Heart left ventricle (tissue), 16 donors: ENCODE results near the gene MESP2. TPM values are rescaled to one million over a fixed set of nuclear protein-coding genes. Genes with fewer than 3 reads are reported as not detected.
A peak's percentile ranks its signal among the peaks of the same experiment; 100 is the strongest.
"Not testable (repeated sequence)": the region's sequence is repeated elsewhere in the genome, so short reads cannot be mapped to it uniquely, and the experiment has no call there.

Experiments used
- ATAC-seq, 4 donors: fragments of 200-7000 bp; cut with Tn5 transposase; one replicate each; pipeline ENCODE4 v1.9.1; 2020 to 2022; ENCODE audit warnings: moderate library complexity in 4 of 4, mild to moderate bottlenecking in 3 of 4, moderate number of reproducible peaks in 1 of 4
- DNase-seq, 5 donors: peaks; one replicate each; pipeline ENCODE4 v3.0.0-alpha.2; 2020
- H3K27ac ChIP-seq, 12 donors: fragments of 200-600 bp; sonication (generic) in 4 of 12; one replicate each; pipeline versions ENCODE4 v1.5.0 to v1.8.0; 2016 to 2022; ENCODE audit warnings: mild to moderate bottlenecking in 2 of 12
- H3K27me3 ChIP-seq, 9 donors: fragments of 200-600 bp; sonication (generic) in 2 of 9; one replicate each; pipeline versions ENCODE4 v1.5.1 to v1.8.0; 2016 to 2022; ENCODE audit warnings: mild to moderate bottlenecking in 3 of 9
- H3K36me3 ChIP-seq, 9 donors: fragments of 200-600 bp; sonication (generic) in 2 of 9; one replicate each; pipeline versions ENCODE4 v1.5.0 to v1.8.0; 2018 to 2022; ENCODE audit warnings: mild to moderate bottlenecking in 2 of 9
- H3K4me1 ChIP-seq, 12 donors: fragments of 200-600 bp; sonication (generic) in 4 of 12; one replicate each; pipeline versions ENCODE4 v1.5.0 to v1.8.0; 2016 to 2022; ENCODE audit warnings: mild to moderate bottlenecking in 3 of 12
- H3K4me3 ChIP-seq, 12 donors: fragments of 200-600 bp; sonication (generic) in 4 of 12; one replicate each; pipeline versions ENCODE4 v1.5.0 to v1.8.0; 2017 to 2022; ENCODE audit warnings: mild to moderate bottlenecking in 9 of 12, moderate library complexity in 4 of 12
- H3K9me3 ChIP-seq, 12 donors: fragments of 200-600 bp; sonication (generic) in 4 of 12; one replicate each; pipeline versions ENCODE4 v1.5.0 to v1.8.0; 2016 to 2022; ENCODE audit warnings: mild to moderate bottlenecking in 1 of 12
- CTCF ChIP-seq, 12 donors: fragments of 200-600 bp; sonication (generic) in 4 of 12; IDR thresholded peaks; one replicate each; pipeline versions ENCODE4 v1.5.0 to v1.8.0; 2018 to 2022; ENCODE audit warnings: antibody characterized with exemption in 12 of 12, mild to moderate bottlenecking in 5 of 12
- POLR2A ChIP-seq, 2 donors: fragments of 450-650 bp; IDR thresholded peaks; one replicate each; pipeline ENCODE4 v1.6.1; 2017; ENCODE audit warnings: antibody characterized with exemption in 2 of 2, mild to moderate bottlenecking in 2 of 2, moderate library complexity in 2 of 2
- WGBS, 4 donors: extraction: QIAGEN DNeasy Blood & Tissue Kit in 2 of 4; methylation state at CpG; one replicate each; pipeline versions ENCODE4 v1.1.5 to v1.1.7; 2013 to 2018; 5-methylcytosine and 5-hydroxymethylcytosine counted together
- intact Hi-C, 10 donors: fragments of 100-400 bp; cut with DNase I; formaldehyde crosslinking; loops; one replicate each; pipeline versions ENCODE4 v1.11.1 to v1.14.2; 2022
- polyA plus RNA-seq, 2 donors: library from polyadenylated mRNA; stranded (reverse); fragments of 200-250 nt; gene quantifications; one replicate each; pipeline ENCODE4 v1.2.3, GENCODE V29; 2013
- total RNA-seq, 9 donors: library from RNA; depleted of rRNA in 2 of 9; stranded (reverse); fragments of >200 nt in 2 of 9; fragmentation: NEBNext Ultra II Directional in 3 of 9; extraction: Animal tissue kit (Norgen Biotek cat#: 25700) in 3 of 9; gene quantifications; one replicate each; pipeline versions ENCODE4 v1.1.0 to v1.2.4, GENCODE V29; 2016 to 2023
- donor health status: ischemic (EF 13 %, LVEDD 7.1; RV severe dilation, severe dysfunction).
- donor health status: healthy with polysubstance abuse.
- donor health status: DM: no; HTN: yes; CAD: no.
- donor health status: DM: no; HTN: no; CAD: no.
- donor health status: ischemic (EF 25% LVEDD 6.9; RV normal size, moderate dysfunction).
- donor health status: ischemic (EF 25% LVEDD 5.7; RV mildly dilated, moderate dysfunction).
- donor health status: healthy.
- donor health status: DM: yes; HTN: yes; CAD: no.
- donor health status: ischemic (EF 35%, LVEDD 5.7; RV mildly dilated, moderate dysfunction).
- donor health status: nonischemic (EF 11% LVEDD 7.7; RV severe dilation, severe dysfunction).
- donor health status: DM: yes; HTN: yes; CAD: no.
- donor health status: PGD.
- donor health status: ischemic (EF 29% LVEDD 5.4; RV normal size, mild dysfunction).
- donor health status: nonischemic (EF 23%, LVEDD 6.1; RV moderate dilation, normal function).

The MESP2 gene
- total and polyA plus RNA-seq, 11 donors = 0.16 to 0.65 (median 0.58) TPM; not detected in 7

GRCh38 chr15:89781891-89782618 is 5.9 kb downstream of the MESP2 start:
- peak in 1 of 4 donors; percentile 42 for ATAC-seq
- 77 to 81% (median 80%) methylated on average over 15 of the region's 15 CpGs for WGBS, 4 donors

DNA sequence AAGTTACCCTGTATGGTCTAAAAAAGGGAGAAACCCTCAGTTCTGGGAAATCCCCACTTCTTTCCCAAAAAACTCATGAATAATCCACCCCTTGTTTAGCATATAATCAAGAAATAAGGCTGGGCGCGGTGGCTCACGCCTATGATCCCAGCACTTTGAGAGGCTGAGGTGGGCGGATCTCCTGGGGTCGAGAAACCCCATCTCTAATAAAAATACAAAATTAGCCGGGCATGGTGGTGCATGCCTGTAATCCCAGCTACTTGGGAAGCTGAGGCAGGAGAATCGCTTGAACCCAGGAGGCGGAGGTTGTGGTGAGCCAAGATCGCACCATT is 6.5 kb downstream of the MESP2 start:
- not testable (repeated sequence) for H3K27me3 ChIP-seq, H3K9me3 ChIP-seq, H3K36me3 ChIP-seq, H3K4me3 ChIP-seq, DNase-seq, ATAC-seq, H3K27ac ChIP-seq
- WGBS, 4 donors = 84 to 92% (median 89%) methylated on average over 9 of the region's 9 CpGs
- peaks cover 0 to 26% (median 0%) of the 10 kb centered on the region in 12 donors for H3K4me1 ChIP-seq
- intact Hi-C loops = loop anchor here in 1 of 10 donors (5.0 kb wide), 1 partner anchor 40 kb away; no protein-coding TSS in a partner anchor

More at GRCh38 chr15:89781891-89782618, 5.9 kb downstream of the MESP2 start:
- Histone ChIP-seq H3K9me3 (peaks cover 0 to 6% (median 0%) of the 10 kb centered on the region in 12 donors), H3K27ac (peak overlapping the region in 1 of 12 donors; percentile 24), H3K36me3 (peaks cover 0 to 10% (median 0%) of the 10 kb centered on the region in 9 donors), H3K4me1 (peaks cover 0 to 31% (median 0%) of the 10 kb centered on the region in 12 donors), H3K27me3 (no peaks in the 10 kb centered on the region), H3K4me3 (no peak overlapping the region)
- no peak for TF ChIP-seq POLR2A (IDR thresholded peaks at IDR 0.05)
- intact Hi-C loops = loop anchor here in 1 of 10 donors (5.0 kb wide), 1 partner anchor 40 kb away; no protein-coding TSS in a partner anchor
- no peak for DNase-seq

DNA sequence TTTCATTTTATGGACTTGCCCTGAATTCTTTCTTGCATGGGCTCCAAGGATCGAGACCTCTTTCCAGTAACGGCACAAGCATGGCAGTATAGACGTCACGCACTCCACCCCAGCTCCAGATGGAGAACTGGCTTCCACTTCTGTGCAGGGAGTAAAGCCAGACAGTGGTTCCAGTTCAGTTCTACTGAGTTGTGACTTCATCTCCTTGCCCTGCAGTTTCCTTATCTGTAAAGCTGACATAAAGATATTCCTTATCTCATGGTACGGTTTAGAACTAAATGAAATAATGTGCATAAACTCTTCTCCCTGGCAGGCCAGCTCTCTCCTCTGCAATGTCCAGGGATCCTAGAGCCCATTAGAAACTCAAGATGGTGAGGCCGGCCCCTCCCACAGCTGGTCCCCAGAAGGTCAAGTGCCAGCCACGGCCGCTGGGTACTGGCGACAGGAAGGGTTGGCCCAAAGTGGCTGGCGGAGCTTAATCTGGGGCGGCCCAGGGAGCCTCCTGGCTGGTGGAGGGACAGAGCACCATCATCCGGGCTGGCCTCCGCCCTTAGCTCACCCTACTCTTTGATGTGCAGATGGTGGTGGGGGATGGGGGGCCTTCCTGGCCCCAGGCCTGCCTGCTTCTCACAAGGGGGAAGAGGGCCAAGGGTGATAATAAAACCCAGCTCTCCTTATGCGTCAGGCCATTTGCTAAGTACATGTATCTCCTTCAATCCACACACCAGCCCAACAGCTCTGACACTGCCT is 7.2 kb downstream of the MESP2 start:
- WGBS, 4 donors = 66 to 71% (median 69%) methylated on average over 12 to 14 of the region's 14 CpGs
- H3K27ac ChIP-seq = no peak overlapping the region
- TF ChIP-seq POLR2A (IDR thresholded peaks at IDR 0.05) (no peak), CTCF (IDR thresholded peaks at IDR 0.05) (no peak)
- H3K27me3 ChIP-seq = no peaks in the 10 kb centered on the region
- ATAC-seq (peak in 2 of 4 donors; percentile 29 to 32), DNase-seq (no peak)
- H3K36me3 ChIP-seq = peaks cover 0 to 16% (median 0%) of the 10 kb centered on the region in 9 donors
- peaks cover 0 to 26% (median 0%) of the 10 kb centered on the region in 12 donors for H3K4me1 ChIP-seq
- H3K9me3 ChIP-seq = peaks cover 0 to 17% (median 3%) of the 10 kb centered on the region in 12 donors
- H3K4me3 ChIP-seq = no peak overlapping the region
- intact Hi-C loops = loop anchor here in 1 of 10 donors (5.0 kb wide), 1 partner anchor 39 kb away; no protein-coding TSS in a partner anchor

DNA sequence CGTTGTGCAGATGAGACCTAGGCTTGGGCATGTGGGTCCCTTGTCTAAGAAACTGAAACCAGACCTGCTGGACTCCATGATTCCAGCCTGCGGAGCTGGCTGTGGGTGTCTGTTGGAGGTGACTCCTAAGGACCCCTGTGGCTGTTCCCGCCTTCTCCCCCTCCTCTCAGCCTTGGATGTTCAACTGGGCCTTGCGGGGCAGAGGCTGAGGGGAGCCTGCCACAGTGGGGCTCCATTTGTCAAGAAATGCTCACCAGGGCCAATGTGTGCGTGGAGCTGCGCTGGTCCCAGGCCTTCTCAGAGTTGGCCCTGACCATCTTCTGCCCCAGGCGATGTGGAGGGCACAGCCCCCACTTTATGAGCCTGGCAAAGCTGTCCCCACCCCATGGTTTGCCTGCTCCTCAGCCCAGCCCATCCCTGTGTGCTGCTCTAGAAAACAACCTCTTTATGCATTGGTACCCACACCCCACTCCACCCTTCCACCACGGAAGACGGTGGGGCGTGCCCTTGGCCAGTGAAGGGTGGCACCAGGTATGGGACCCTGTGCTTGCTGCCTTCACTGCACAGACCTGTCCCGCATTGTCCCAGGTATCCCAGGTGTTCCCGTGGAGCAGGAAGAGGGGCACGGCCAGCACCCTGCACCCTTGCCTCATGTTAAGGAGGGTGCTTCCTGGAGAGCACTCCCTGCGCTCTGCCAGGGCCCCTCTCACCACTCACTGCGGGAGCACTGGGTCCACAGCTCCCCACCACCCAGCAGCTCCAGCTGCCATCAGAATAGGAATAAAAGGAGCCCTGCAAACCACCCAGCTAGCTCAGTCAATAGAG is 7.9 kb downstream of the MESP2 start:
- Histone ChIP-seq H3K4me1 (peaks cover 0 to 26% (median 0%) of the 10 kb centered on the region in 12 donors), H3K27me3 (no peaks in the 10 kb centered on the region), H3K36me3 (peaks cover 0 to 21% (median 0%) of the 10 kb centered on the region in 9 donors), H3K9me3 (peaks cover 0 to 21% (median 3%) of the 10 kb centered on the region in 12 donors), H3K27ac (no peak overlapping the region), H3K4me3 (no peak overlapping the region)
- 88 to 91% (median 90%) methylated on average over 11 to 15 of the region's 15 CpGs for WGBS, 4 donors
- ATAC-seq = peak in 1 of 4 donors; percentile 27
- no peak for DNase-seq
- TF ChIP-seq POLR2A (IDR thresholded peaks at IDR 0.05) (no peak), CTCF (IDR thresholded peaks at IDR 0.05) (no peak)
- intact Hi-C loops = loop anchor here in 1 of 10 donors (5.0 kb wide), 1 partner anchor 38 kb away; no protein-coding TSS in a partner anchor
